Glomerular visceral epithelial cell (primary cell): ENCODE measurements around the gene TTC23.

Experiments used
- DNase-seq: peaks from one replicate; pipeline ENCODE4 v3.0.0-alpha.2; 2016; ENCODE audit errors: extremely low spot score

Gene TTC23

GRCh38 chr15:99102332-99103235 is 146.8 kb downstream of the TTC23 start:
- DNase-seq: no peak

DNA sequence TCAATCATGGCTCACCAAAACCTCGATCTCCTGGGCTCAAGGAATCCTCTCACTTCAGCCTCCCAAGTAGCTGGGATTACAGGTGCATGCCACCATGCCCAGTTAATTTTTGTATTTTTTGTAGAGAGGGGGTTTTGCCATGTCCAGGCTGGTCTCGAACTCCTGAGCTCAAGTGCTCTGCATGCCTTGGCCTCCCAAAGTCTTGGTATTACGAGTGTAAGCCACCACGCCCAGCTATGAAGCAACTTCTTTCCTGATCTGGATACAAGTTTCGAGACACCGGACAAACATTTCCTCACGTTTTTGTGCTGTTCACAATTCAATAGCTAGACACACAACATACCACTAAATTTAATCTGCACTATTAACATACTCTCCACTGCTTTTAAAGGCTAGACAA is 147.9 kb downstream of the TTC23 start:
- DNase-seq: no peak

DNA sequence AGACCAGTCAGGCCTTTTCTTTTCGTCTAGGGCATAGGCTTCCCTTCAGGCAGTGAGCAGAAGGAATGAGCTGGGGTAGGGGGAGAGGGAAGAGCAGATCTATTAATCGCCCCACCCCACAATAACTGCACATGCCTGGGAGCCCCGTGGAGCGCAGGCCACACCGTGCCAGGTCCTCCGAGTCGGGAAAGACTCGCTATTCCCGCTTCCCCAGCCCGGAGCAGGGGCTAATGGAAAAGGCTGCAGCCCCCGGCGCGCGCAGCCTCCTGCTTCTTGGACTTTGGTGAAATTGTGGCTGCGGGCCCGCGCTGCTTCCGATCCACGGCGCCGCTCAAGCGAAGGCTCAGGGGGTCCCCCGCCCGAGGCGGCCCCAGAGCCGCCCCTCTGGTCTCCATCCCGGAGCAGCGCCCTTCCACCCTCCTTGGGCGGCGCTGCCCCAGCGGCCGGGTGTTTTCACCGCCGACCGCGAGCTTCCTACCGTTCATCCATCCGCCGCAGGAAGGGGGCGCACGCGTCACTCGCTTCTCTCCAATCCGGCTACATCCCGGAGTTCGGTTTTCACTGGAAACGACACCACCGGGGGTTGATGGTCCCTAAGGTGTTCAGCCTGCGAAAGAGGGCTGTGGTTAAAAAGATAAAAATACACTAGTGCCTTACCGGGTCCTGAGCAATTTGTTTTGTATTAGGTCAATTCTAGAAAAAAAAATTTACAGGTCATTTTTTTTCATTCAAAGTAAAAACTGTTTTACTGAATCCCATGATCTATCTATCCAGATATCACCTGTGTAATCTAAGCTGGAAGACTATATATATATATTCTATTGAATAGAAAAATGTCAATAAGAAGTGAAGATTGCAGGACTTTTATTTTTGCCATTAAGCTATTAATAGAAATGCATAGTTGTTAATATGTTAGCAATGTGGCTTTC is 148.9 kb downstream of the TTC23 start:
- peak; percentile 70 for DNase-seq

DNA sequence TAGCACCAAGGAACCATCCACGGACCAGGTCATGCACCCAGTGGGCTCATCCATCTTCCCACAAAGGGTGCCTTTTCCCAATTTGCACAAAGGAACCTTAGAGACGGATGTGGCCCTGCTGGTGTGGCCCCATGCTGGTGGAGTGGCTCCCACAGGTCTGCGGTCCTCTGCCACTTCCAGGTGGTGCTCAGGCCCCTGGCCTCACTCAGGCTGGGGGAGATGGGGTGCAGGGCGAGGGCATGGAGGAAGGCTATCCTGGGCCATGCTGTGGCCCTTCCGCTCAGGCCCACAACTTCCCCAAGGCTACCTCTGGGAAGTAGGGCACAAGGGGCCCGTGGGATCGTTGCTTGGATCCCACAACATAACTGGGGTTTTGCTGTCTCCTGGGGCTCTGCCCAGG is 149.7 kb downstream of the TTC23 start:
- DNase-seq: no peak

DNA sequence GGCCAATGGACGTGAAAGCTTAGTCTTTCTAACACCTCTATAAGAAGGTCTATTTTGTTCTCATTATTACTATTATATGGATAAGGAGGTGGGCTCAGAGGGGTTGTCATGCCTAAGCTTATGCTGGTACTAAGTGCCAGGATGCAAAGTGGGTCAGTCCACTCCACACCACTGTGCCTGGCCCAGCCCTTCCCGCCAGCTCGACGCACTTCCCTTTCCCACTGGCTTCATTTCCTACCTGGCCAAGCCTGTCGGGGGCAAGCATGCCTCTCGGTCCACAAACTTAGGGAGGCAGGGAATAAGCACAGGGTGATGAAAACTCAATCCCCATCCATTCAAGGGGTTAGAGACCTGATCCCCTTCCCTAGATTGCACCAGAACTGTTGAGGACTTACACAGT is 150.4 kb downstream of the TTC23 start:
- no peak for DNase-seq

- DNase-seq: no peak
Observed at GRCh38 chr15:99098426-99098825, 151.0 kb downstream of the TTC23 start.

- no peak for DNase-seq
Observed at GRCh38 chr15:99097441-99098410, 151.7 kb downstream of the TTC23 start.

GRCh38 chr15:99096894-99097426 is 152.4 kb downstream of the TTC23 start:
- no peak for DNase-seq

GRCh38 chr15:99096173-99096893 is 153.0 kb downstream of the TTC23 start:
- DNase-seq: no peak

DNA sequence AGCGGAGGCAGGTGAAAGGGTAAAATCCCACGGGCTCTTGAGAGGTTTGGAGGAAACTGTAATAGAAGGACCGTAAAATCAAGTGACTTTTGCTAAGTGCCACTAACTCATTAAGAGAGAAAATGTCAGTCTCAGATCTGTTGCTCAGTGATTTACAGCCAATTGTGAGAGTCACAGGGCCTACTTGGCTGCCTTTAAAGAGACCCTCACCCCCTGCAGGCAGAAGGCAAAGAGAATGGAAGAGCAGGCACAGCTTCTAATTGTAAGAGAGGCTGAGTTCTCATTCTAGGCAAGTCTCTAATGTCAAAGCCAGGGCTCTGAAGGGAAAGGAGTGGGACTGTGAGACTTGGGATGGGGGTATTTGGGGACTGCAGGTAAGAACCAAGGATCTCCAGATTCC is 153.8 kb downstream of the TTC23 start:
- no peak for DNase-seq

GRCh38 chr15:99092554-99093172 is 156.7 kb downstream of the TTC23 start:
- no peak for DNase-seq

DNA sequence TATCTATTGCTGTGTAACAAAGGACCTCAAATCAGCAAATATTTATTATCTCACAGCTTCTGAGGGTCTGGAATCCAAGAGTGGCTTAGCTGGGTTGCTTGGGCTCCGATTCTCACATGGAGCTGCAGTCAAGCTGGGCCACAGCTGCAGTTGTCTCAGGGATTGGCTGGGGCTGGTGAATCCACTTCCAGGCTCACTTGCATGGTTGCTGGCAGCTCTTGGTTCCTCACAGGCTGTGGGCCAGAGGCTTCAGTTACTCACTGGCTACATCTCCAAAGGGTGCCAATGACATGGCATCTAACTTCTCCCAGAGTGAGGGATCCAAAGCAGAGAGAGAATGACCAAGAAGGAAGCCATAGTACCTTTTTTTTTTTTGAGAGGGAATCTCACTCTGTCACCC is 158.4 kb downstream of the TTC23 start:
- no peak for DNase-seq

- DNase-seq: no peak
Observed at GRCh38 chr15:99090011-99090699, 159.2 kb downstream of the TTC23 start.

DNA sequence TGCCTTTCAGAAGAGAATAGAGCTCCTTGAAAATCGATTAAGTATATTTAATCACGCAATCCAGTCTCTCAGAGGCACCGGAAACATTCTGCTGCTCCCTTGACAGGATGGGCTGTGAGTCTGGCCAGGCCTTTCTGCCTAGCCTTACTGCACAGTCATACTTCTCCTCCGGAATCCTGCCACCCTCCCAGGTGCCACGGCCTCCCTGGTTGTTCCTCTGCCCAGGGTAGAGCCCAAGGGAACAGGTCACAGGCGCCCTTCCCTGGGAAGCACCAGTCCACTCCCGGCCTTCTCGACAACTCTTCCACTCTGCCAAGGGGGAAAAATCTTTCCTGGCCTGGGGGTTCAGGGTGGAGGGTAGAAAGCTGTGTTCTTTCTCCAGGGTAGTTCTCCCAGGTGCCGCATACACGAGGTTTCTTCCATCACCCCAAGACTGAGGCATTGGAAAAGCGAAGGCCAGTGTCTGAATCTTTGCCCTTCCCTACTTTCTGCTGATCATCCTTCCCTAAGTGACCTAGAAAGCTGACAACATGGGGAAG is 161.9 kb downstream of the TTC23 start:
- DNase-seq: no peak

GRCh38 chr15:99086327-99086667 is 163.1 kb downstream of the TTC23 start:
- DNase-seq: no peak
